Activated gamma-delta T cell (primary cell): ENCODE results near the gene EPOP.

Source experiments
- DNase-seq: peaks from one replicate; lab custom pipeline; 2025; lab: John Stamatoyannopoulos, UW
- total RNA-seq, 2 donors: gene quantifications; one replicate each; lab custom pipeline; 2026; lab: John Stamatoyannopoulos, UW

Gene EPOP
- total RNA-seq = 2.8 to 6.8 reads per million in 2 donors

- DNase-seq = peak; percentile 82
Measured at GRCh38 chr17:38674749-38675615, at the start of gene EPOP. EPOP (minus strand) TSS chr17:38674957; CDS start chr17:38674495, 462 bp downstream.

- no peak for DNase-seq
Measured at GRCh38 chr17:38721802-38722201, 47.0 kb upstream of the EPOP start.

- DNase-seq = no peak
Measured at GRCh38 chr17:38720941-38721340, 46.2 kb upstream of the EPOP start.

GRCh38 chr17:38719943-38720641, 45.3 kb upstream of the EPOP start:
- no peak for DNase-seq

GRCh38 chr17:38719289-38719942, 44.7 kb upstream of the EPOP start:
- no peak for DNase-seq

- no peak for DNase-seq
Measured at GRCh38 chr17:38717139-38717745, 42.5 kb upstream of the EPOP start.

- no peak for DNase-seq
Measured at GRCh38 chr17:38716368-38717005, 41.7 kb upstream of the EPOP start.

- DNase-seq = no peak
Measured at GRCh38 chr17:38715216-38715943, 40.6 kb upstream of the EPOP start.

- DNase-seq = no peak
Measured at GRCh38 chr17:38713456-38714075, 38.8 kb upstream of the EPOP start.

- no peak for DNase-seq
Measured at GRCh38 chr17:38712593-38712992, 37.8 kb upstream of the EPOP start.

- no peak for DNase-seq
Measured at GRCh38 chr17:38711792-38712571, 37.2 kb upstream of the EPOP start.

GRCh38 chr17:38710985-38711384, 36.2 kb upstream of the EPOP start:
- no peak for DNase-seq

- no peak for DNase-seq
Measured at GRCh38 chr17:38710604-38710962, 35.8 kb upstream of the EPOP start.

- no peak for DNase-seq
Measured at GRCh38 chr17:38709864-38710603, 35.3 kb upstream of the EPOP start.

GRCh38 chr17:38709104-38709820, 34.5 kb upstream of the EPOP start:
- DNase-seq = no peak

GRCh38 chr17:38707678-38708351, 33.1 kb upstream of the EPOP start:
- no peak for DNase-seq

GRCh38 chr17:38706505-38707216, 31.9 kb upstream of the EPOP start:
- DNase-seq = no peak
